Activated naive CD8-positive, alpha-beta T cell treated with anti-CD3 and anti-CD28 coated beads for 36 hours (primary cell): Measurements from ENCODE around the gene MAD2L2. TPM values are rescaled to one million over a fixed set of nuclear protein-coding genes. Genes with fewer than 3 reads are reported as not detected.

ENCODE experiments used
- DNase-seq: peaks from one replicate; pipeline ENCODE4 v3.0.0; 2021
- H3K27ac Mint-ChIP-seq: one replicate; pipeline ENCODE4 v1.8.0; 2022; ENCODE audit warnings: mild to moderate bottlenecking, moderate library complexity, mixed read lengths
- H3K27me3 Mint-ChIP-seq: one replicate; pipeline ENCODE4 v1.8.0; 2022; ENCODE audit warnings: mild to moderate bottlenecking, mixed read lengths
- H3K36me3 Mint-ChIP-seq: one replicate; pipeline ENCODE4 v1.8.0; 2021; ENCODE audit warnings: mild to moderate bottlenecking, mixed read lengths
- H3K4me1 Mint-ChIP-seq: one replicate; pipeline ENCODE4 v1.8.0; 2021; ENCODE audit warnings: mixed read lengths
- H3K4me3 Mint-ChIP-seq: one replicate; pipeline ENCODE4 v1.8.0; 2022; ENCODE audit warnings: mild to moderate bottlenecking, moderate library complexity, mixed read lengths
- H3K9me3 Mint-ChIP-seq: one replicate; pipeline ENCODE4 v1.8.0; 2022; ENCODE audit warnings: mixed read lengths
- total RNA-seq, 2 experiments: library from RNA; stranded (reverse); gene quantifications; one replicate each; pipeline ENCODE4 v1.2.3, GENCODE V29; 2021

Gene MAD2L2
- total RNA-seq, 2 experiments from 2014 or later, result 71.9 to 72.1 TPM

GRCh38 chr1:11678442-11678841 is 2.5 kb downstream of the MAD2L2 start:
- no peak for DNase-seq
- Mint-ChIP-seq H3K27ac (no peak overlapping the region), H3K36me3 (peaks cover 4% of the 10 kb centered on the region), H3K9me3 (no peaks in the 10 kb centered on the region), H3K4me3 (no peak overlapping the region), H3K27me3 (no peaks in the 10 kb centered on the region), H3K4me1 (peaks cover 7% of the 10 kb centered on the region)

GRCh38 chr1:11676386-11677103 is 4.4 kb downstream of the MAD2L2 start:
- no peak overlapping the region for H3K27ac Mint-ChIP-seq

GRCh38 chr1:11675325-11675724 is 5.6 kb downstream of the MAD2L2 start:
- no peak overlapping the region for H3K4me3 Mint-ChIP-seq
- peaks cover 4% of the 10 kb centered on the region for H3K36me3 Mint-ChIP-seq
- no peak overlapping the region for H3K27ac Mint-ChIP-seq
- no peak for DNase-seq
- H3K27me3 Mint-ChIP-seq, result no peaks in the 10 kb centered on the region
- H3K4me1 Mint-ChIP-seq, result peaks cover 2% of the 10 kb centered on the region
- H3K9me3 Mint-ChIP-seq, result no peaks in the 10 kb centered on the region

More at GRCh38 chr1:11676386-11677103, 4.4 kb downstream of the MAD2L2 start:
- H3K36me3 Mint-ChIP-seq, result peaks cover 4% of the 10 kb centered on the region
- DNase-seq, result no peak
- H3K27me3 Mint-ChIP-seq, result no peaks in the 10 kb centered on the region
- no peak overlapping the region for H3K4me3 Mint-ChIP-seq
- H3K4me1 Mint-ChIP-seq, result peaks cover 3% of the 10 kb centered on the region
- no peaks in the 10 kb centered on the region for H3K9me3 Mint-ChIP-seq

GRCh38 chr1:11674488-11674887 is 6.5 kb downstream of the MAD2L2 start:
- H3K27ac Mint-ChIP-seq, result no peak overlapping the region
- H3K4me3 Mint-ChIP-seq, result no peak overlapping the region
- H3K27me3 Mint-ChIP-seq, result no peaks in the 10 kb centered on the region
- DNase-seq, result no peak
- no peaks in the 10 kb centered on the region for H3K4me1 Mint-ChIP-seq
- peaks cover 4% of the 10 kb centered on the region for H3K36me3 Mint-ChIP-seq
- H3K9me3 Mint-ChIP-seq, result no peaks in the 10 kb centered on the region

- H3K9me3 Mint-ChIP-seq, result no peaks in the 10 kb centered on the region
- no peaks in the 10 kb centered on the region for H3K4me1 Mint-ChIP-seq
- no peak overlapping the region for H3K4me3 Mint-ChIP-seq
- H3K36me3 Mint-ChIP-seq, result peaks cover 2% of the 10 kb centered on the region
- no peaks in the 10 kb centered on the region for H3K27me3 Mint-ChIP-seq
- no peak overlapping the region for H3K27ac Mint-ChIP-seq
- DNase-seq, result no peak
Observed at GRCh38 chr1:11673089-11673769, 7.7 kb downstream of the MAD2L2 start.

GRCh38 chr1:11671544-11672286 is 9.2 kb downstream of the MAD2L2 start:
- Mint-ChIP-seq H3K27me3 (no peaks in the 10 kb centered on the region), H3K4me3 (no peak overlapping the region), H3K27ac (no peak overlapping the region), H3K36me3 (peaks cover 5% of the 10 kb centered on the region), H3K4me1 (no peaks in the 10 kb centered on the region), H3K9me3 (no peaks in the 10 kb centered on the region)
- no peak for DNase-seq

GRCh38 chr1:11671205-11671543 is 9.8 kb downstream of the MAD2L2 start:
- Mint-ChIP-seq H3K9me3 (no peaks in the 10 kb centered on the region), H3K27ac (no peak overlapping the region), H3K36me3 (peaks cover 6% of the 10 kb centered on the region), H3K4me1 (no peaks in the 10 kb centered on the region), H3K27me3 (no peaks in the 10 kb centered on the region), H3K4me3 (no peak overlapping the region)
- no peak for DNase-seq

- DNase-seq, result no peak
- Mint-ChIP-seq H3K9me3 (no peaks in the 10 kb centered on the region), H3K27ac (no peak overlapping the region), H3K4me3 (no peak overlapping the region), H3K4me1 (no peaks in the 10 kb centered on the region), H3K36me3 (peaks cover 6% of the 10 kb centered on the region), H3K27me3 (no peaks in the 10 kb centered on the region)
Observed at GRCh38 chr1:11670747-11671146, 10.2 kb downstream of the MAD2L2 start.

GRCh38 chr1:11668516-11668915 is 12.4 kb downstream of the MAD2L2 start:
- Mint-ChIP-seq H3K4me3 (no peak overlapping the region), H3K27ac (no peak overlapping the region), H3K4me1 (no peaks in the 10 kb centered on the region), H3K36me3 (peaks cover 6% of the 10 kb centered on the region), H3K9me3 (no peaks in the 10 kb centered on the region), H3K27me3 (no peaks in the 10 kb centered on the region)
- no peak for DNase-seq

GRCh38 chr1:11664336-11665065 is 16.4 kb downstream of the MAD2L2 start:
- Mint-ChIP-seq H3K36me3 (peaks cover 4% of the 10 kb centered on the region), H3K4me1 (no peaks in the 10 kb centered on the region), H3K4me3 (peak overlapping the region; percentile 78), H3K27me3 (no peaks in the 10 kb centered on the region), H3K9me3 (no peaks in the 10 kb centered on the region), H3K27ac (peak overlapping the region; percentile 83)
- peak; percentile 75 for DNase-seq

GRCh38 chr1:11661103-11661502 is 19.8 kb downstream of the MAD2L2 start:
- DNase-seq, result no peak
- H3K36me3 Mint-ChIP-seq, result no peaks in the 10 kb centered on the region
- H3K4me3 Mint-ChIP-seq, result no peak overlapping the region
- H3K27me3 Mint-ChIP-seq, result no peaks in the 10 kb centered on the region
- no peaks in the 10 kb centered on the region for H3K9me3 Mint-ChIP-seq
- H3K27ac Mint-ChIP-seq, result no peak overlapping the region
- H3K4me1 Mint-ChIP-seq, result no peaks in the 10 kb centered on the region

GRCh38 chr1:11659748-11660147 is 21.2 kb downstream of the MAD2L2 start:
- Mint-ChIP-seq H3K36me3 (no peaks in the 10 kb centered on the region), H3K27me3 (no peaks in the 10 kb centered on the region), H3K9me3 (no peaks in the 10 kb centered on the region), H3K4me3 (no peak overlapping the region), H3K27ac (no peak overlapping the region), H3K4me1 (peaks cover 3% of the 10 kb centered on the region)
- DNase-seq, result no peak

GRCh38 chr1:11658542-11658941 is 22.4 kb downstream of the MAD2L2 start:
- Mint-ChIP-seq H3K9me3 (no peaks in the 10 kb centered on the region), H3K4me1 (peaks cover 3% of the 10 kb centered on the region), H3K36me3 (no peaks in the 10 kb centered on the region), H3K4me3 (no peak overlapping the region), H3K27me3 (no peaks in the 10 kb centered on the region), H3K27ac (no peak overlapping the region)
- DNase-seq, result no peak

GRCh38 chr1:11657654-11658053 is 23.3 kb downstream of the MAD2L2 start:
- H3K4me1 Mint-ChIP-seq, result peaks cover 3% of the 10 kb centered on the region

More at GRCh38 chr1:11657654-11658053, 23.3 kb downstream of the MAD2L2 start:
- no peak for DNase-seq
- Mint-ChIP-seq H3K36me3 (no peaks in the 10 kb centered on the region), H3K27ac (no peak overlapping the region), H3K27me3 (no peaks in the 10 kb centered on the region), H3K4me3 (no peak overlapping the region), H3K9me3 (no peaks in the 10 kb centered on the region)
